BE2C (cell line): ENCODE data around the gene RNASE9. TPM values are rescaled to one million over a fixed set of nuclear protein-coding genes. Genes with fewer than 3 reads are reported as not detected.

Experiments used
- DNase-seq: peaks from one replicate; pipeline ENCODE4 v3.0.0-alpha.2; 2020
- H3K27me3 ChIP-seq: fragments of 250-450 bp; sonication (Bioruptor Pico); 2 replicates; pipeline ENCODE4 v1.5.1; 2020; ENCODE audit warnings: mild to moderate bottlenecking
- H3K36me3 ChIP-seq: fragments of 250-450 bp; sonication (Bioruptor Pico); 2 replicates; pipeline ENCODE4 v1.5.1; 2020; ENCODE audit warnings: mild to moderate bottlenecking
- H3K4me1 ChIP-seq: fragments of 250-450 bp; sonication (Bioruptor Pico); 2 replicates; pipeline ENCODE4 v1.5.1; 2020
- H3K4me3 ChIP-seq: 2 replicates; pipeline ENCODE4 v1.5.1; 2011; ENCODE audit warnings: low read depth, low read length
- H3K9me3 ChIP-seq: fragments of 250-450 bp; sonication (Bioruptor Pico); 2 replicates; pipeline ENCODE4 v1.5.1; 2020
- polyA plus RNA-seq: library from polyadenylated mRNA; unstranded; fragments of >200 nt; gene quantifications from one replicate; pipeline ENCODE4 v1.2.1, GENCODE V29; 2012; ENCODE audit warnings: low read depth, missing spikeins; ENCODE audit not compliant: insufficient read length, insufficient read depth
- TF ChIP-seq, protein P1 (sequence below): IDR thresholded peaks from 2 replicates; pipeline ENCODE4 v1.5.1; 2012; ENCODE audit warnings: mild to moderate bottlenecking, low read depth, low read length

RNASE9 gene
- polyA plus RNA-seq, result not detected

- no peaks in the 10 kb centered on the region for H3K4me1 ChIP-seq
- no peak for DNase-seq
- TF ChIP-seq, protein P1, sequence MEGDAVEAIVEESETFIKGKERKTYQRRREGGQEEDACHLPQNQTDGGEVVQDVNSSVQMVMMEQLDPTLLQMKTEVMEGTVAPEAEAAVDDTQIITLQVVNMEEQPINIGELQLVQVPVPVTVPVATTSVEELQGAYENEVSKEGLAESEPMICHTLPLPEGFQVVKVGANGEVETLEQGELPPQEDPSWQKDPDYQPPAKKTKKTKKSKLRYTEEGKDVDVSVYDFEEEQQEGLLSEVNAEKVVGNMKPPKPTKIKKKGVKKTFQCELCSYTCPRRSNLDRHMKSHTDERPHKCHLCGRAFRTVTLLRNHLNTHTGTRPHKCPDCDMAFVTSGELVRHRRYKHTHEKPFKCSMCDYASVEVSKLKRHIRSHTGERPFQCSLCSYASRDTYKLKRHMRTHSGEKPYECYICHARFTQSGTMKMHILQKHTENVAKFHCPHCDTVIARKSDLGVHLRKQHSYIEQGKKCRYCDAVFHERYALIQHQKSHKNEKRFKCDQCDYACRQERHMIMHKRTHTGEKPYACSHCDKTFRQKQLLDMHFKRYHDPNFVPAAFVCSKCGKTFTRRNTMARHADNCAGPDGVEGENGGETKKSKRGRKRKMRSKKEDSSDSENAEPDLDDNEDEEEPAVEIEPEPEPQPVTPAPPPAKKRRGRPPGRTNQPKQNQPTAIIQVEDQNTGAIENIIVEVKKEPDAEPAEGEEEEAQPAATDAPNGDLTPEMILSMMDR, result no peak
- no peaks in the 10 kb centered on the region for H3K9me3 ChIP-seq
- no peak within 1 kb of the TSS for H3K4me3 ChIP-seq
- no peaks in the 10 kb centered on the region for H3K36me3 ChIP-seq
- peaks cover 11% of the 10 kb centered on the region; the same call in 1 of the 2 replicates for H3K27me3 ChIP-seq
Measured at GRCh38 chr14:20560961-20561360, at the start of gene RNASE9. TSS of gene RNASE9 (minus strand) at chr14:20561047.

- H3K9me3 ChIP-seq, result no peaks in the 10 kb centered on the region
- no peaks in the 10 kb centered on the region for H3K36me3 ChIP-seq
- peak overlapping the region; percentile 87 for H3K4me3 ChIP-seq
- peak; percentile 81 for DNase-seq
- H3K27me3 ChIP-seq, result no peaks in the 10 kb centered on the region
- TF ChIP-seq, protein P1, result no peak
- no peaks in the 10 kb centered on the region for H3K4me1 ChIP-seq
Measured at GRCh38 chr14:20610002-20610765, 49.3 kb upstream of the RNASE9 start.

DNA sequence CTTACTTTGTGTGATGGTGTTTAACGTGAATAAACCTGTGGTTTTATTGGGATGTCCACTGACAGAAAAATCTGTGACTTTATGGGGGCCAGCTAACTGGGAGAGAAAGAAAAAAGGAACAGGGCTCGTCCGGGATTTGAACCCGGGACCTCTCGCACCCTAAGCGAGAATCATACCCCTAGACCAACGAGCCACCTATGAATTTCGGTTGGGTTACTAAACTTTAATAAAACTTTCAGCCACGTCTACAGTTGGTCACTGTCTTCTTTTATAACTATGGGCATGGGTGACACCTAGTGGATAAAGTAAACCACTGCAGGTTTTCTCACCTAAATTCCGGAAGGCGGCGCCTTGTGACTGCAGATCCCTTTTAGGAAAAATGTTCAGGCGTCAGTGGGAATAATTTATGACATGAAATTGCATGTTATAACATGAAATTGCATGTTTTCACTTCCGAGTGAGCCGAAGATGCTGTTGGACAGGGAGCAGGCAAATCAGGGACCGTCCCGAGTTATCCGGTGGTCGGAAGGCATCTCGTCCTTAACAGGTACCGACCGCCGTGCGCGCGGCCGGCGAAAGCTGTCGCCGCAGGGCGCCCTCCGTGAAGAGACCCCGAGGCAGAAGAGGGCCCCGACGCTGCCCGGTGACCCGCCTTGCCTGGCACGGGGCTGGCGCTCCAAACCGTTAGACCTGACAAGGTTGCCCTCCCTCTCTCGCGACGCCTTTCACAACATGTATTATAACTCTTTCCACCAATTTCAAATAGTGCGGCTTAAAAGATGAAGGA is 48.6 kb upstream of the RNASE9 start:
- H3K36me3 ChIP-seq, result no peaks in the 10 kb centered on the region
- no peaks in the 10 kb centered on the region for H3K4me1 ChIP-seq
- peak overlapping the region; percentile 87 for H3K4me3 ChIP-seq
- H3K9me3 ChIP-seq, result no peaks in the 10 kb centered on the region
- TF ChIP-seq, protein P1, result peak; percentile 95
- H3K27me3 ChIP-seq, result no peaks in the 10 kb centered on the region
- DNase-seq, result peak; percentile 57

DNA sequence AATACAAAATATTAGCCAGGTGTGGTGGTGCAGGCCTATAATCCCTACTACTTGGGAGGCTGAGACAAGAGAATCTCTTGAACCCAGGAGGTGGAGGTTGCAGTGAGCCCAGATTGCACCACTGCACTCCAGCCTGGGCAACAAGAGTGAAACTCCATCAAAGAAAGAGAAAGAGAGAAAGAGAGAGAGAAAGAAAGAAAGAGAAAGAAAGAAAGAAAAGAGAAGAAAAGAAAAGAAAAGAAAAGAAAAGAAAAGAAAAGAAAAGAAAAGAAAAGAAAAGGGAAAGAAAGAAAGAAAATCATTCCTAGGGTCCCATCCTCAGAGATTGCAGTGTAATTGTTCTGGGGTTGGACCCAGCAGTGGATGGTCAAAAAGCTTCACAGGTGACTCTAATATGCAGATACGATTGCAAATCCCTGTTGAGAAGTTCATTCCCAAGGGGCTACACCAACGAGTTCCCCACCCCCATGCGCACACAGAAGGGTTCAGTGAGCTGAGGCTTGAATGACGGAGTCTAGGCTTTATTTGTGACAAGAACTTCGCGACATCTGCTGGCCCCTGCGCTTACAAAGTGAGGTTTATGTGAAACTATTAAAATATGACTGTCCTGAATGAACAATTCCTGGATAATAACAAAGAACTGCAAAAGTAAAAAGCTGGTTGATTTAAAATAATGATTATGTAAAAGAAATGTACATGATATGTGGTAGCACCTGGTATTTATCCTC is 47.7 kb upstream of the RNASE9 start:
- Histone ChIP-seq H3K36me3 (no peaks in the 10 kb centered on the region), H3K4me3 (no peak overlapping the region), H3K4me1 (no peaks in the 10 kb centered on the region), H3K27me3 (no peaks in the 10 kb centered on the region), H3K9me3 (no peaks in the 10 kb centered on the region)
- TF ChIP-seq, protein P1, result no peak
- no peak for DNase-seq

DNA sequence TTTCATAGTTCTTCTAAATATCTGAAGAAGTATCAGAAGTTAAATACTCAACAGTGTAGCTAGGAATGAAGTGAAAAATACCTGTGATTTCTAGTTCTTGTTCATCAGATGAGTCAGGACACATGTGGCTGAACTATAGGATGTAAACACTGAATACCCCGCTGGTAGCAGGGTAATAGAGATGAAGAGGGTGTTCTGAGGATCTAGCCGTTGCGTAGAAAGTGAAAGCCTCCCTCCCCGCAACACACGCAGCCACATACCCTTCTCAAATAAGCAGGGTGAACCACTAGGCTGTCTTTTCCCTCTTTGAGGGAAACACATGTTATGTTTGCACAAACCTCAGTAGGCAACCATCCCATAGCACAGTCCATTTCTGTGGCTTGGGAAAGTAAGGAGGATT is 46.8 kb upstream of the RNASE9 start:
- Histone ChIP-seq H3K9me3 (no peaks in the 10 kb centered on the region), H3K4me1 (no peaks in the 10 kb centered on the region), H3K36me3 (no peaks in the 10 kb centered on the region), H3K4me3 (no peak overlapping the region), H3K27me3 (no peaks in the 10 kb centered on the region)
- no peak for DNase-seq
- TF ChIP-seq, protein P1, result no peak
